ENCODE data around the gene NIM1K.

The NIM1K gene

GRCh38 chr5:43155394-43156096, 36.5 kb upstream of the NIM1K start:
- Histone ChIP-seq H3K27ac (replicated peaks) (no peak overlapping the region), H3K4me3 (replicated peaks; ENCODE audit: insufficient read depth, low read length) (no peak overlapping the region)
- TF ChIP-seq SPI1 (IDR thresholded peaks at IDR 0.05; ENCODE audit: borderline replicate concordance, low read depth) (no peak), GABPA (IDR thresholded peaks at IDR 0.05; ENCODE audit: low read depth) (no peak), REST (IDR thresholded peaks at IDR 0.05; ENCODE audit: insufficient replicate concordance, low read depth) (no peak), CTCF (IDR thresholded peaks at IDR 0.05; ENCODE audit: insufficient read depth, low read length) (no peak), POLR2AphosphoS5 (IDR thresholded peaks at IDR 0.05; ENCODE audit: low read depth) (no peak)

GRCh38 chr5:43156388-43156787, 35.6 kb upstream of the NIM1K start:
- Histone ChIP-seq H3K27me3 (ENCODE audit: insufficient read depth, poor library complexity, severe bottlenecking) (no peaks in the 10 kb centered on the region), H3K27ac (replicated peaks) (no peak overlapping the region), H3K4me3 (replicated peaks; ENCODE audit: insufficient read depth, low read length) (no peak overlapping the region)
- TF ChIP-seq CTCF (IDR thresholded peaks at IDR 0.05; ENCODE audit: insufficient read depth, low read length) (no peak), GABPA (IDR thresholded peaks at IDR 0.05; ENCODE audit: low read depth) (no peak), POLR2AphosphoS5 (IDR thresholded peaks at IDR 0.05; ENCODE audit: low read depth) (no peak), REST (IDR thresholded peaks at IDR 0.05; ENCODE audit: insufficient replicate concordance, low read depth) (no peak), SPI1 (IDR thresholded peaks at IDR 0.05; ENCODE audit: borderline replicate concordance, low read depth) (no peak)
- no peak for DNase-seq (ENCODE audit: low read depth in 1 of 2, low spot score in 1 of 2)

More at GRCh38 chr5:43155394-43156096, 36.5 kb upstream of the NIM1K start:
- no peaks in the 10 kb centered on the region for H3K27me3 ChIP-seq (ENCODE audit: insufficient read depth, poor library complexity, severe bottlenecking)
- no peak for DNase-seq (ENCODE audit: low read depth in 1 of 2, low spot score in 1 of 2)

GRCh38 chr5:43157068-43157467, 35.0 kb upstream of the NIM1K start:
- no peaks in the 10 kb centered on the region for H3K27me3 ChIP-seq (ENCODE audit: insufficient read depth, poor library complexity, severe bottlenecking)

More at GRCh38 chr5:43157068-43157467, 35.0 kb upstream of the NIM1K start:
- no peak for DNase-seq (ENCODE audit: low read depth in 1 of 2, low spot score in 1 of 2)
- H3K27ac ChIP-seq (replicated peaks): no peak overlapping the region
- TF ChIP-seq CTCF (IDR thresholded peaks at IDR 0.05; ENCODE audit: insufficient read depth, low read length): no peak
- no peak for TF ChIP-seq REST (IDR thresholded peaks at IDR 0.05; ENCODE audit: insufficient replicate concordance, low read depth)
- TF ChIP-seq POLR2AphosphoS5 (IDR thresholded peaks at IDR 0.05; ENCODE audit: low read depth): no peak
- TF ChIP-seq GABPA (IDR thresholded peaks at IDR 0.05; ENCODE audit: low read depth): no peak
- no peak for TF ChIP-seq SPI1 (IDR thresholded peaks at IDR 0.05; ENCODE audit: borderline replicate concordance, low read depth)
- no peak overlapping the region for H3K4me3 ChIP-seq (replicated peaks; ENCODE audit: insufficient read depth, low read length)

Measured in HL-60 (cell line).